Measurements from ENCODE around the gene FOXO3.

FOXO3 gene

GRCh38 chr6:108594151-108594550, 33.4 kb downstream of the FOXO3 start:
- no peak for DNase-seq (ENCODE audit: low read depth in 2 of 2, low spot score in 1 of 2)

- no peak for DNase-seq (ENCODE audit: low read depth in 2 of 2, low spot score in 1 of 2)
Measured at GRCh38 chr6:108594640-108595039, 33.9 kb downstream of the FOXO3 start.

GRCh38 chr6:108596956-108597355, 36.2 kb downstream of the FOXO3 start:
- DNase-seq (ENCODE audit: low read depth in 2 of 2, low spot score in 1 of 2): no peak

- no peak for DNase-seq (ENCODE audit: low read depth in 2 of 2, low spot score in 1 of 2)
Measured at GRCh38 chr6:108597572-108598304, 37.0 kb downstream of the FOXO3 start.

GRCh38 chr6:108598305-108598863, 37.7 kb downstream of the FOXO3 start:
- DNase-seq (ENCODE audit: low read depth in 2 of 2, low spot score in 1 of 2): no peak

- DNase-seq (ENCODE audit: low read depth in 2 of 2, low spot score in 1 of 2): no peak
Measured at GRCh38 chr6:108604156-108604555, 43.4 kb downstream of the FOXO3 start.

DNA sequence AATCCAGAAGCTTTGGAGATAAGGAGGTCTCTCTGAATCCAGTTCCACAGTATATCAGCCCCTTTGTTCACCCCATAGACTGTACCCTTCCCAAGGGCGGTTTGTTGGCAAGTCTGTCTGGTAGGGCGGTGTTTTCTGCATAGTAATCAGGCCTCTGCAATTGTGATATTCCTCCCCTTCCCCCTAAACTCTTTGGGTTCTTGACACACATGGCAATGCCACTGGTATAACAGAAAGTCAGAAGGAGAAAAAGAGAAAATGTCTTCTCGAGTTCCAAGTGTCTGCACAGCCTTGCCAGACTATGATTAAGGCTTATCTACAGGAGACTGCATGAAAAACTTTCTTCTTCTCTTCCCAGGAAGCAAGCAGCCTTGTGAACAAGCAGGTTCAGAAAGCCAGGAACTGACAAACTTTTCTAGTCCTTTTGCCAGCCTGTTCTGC, 45.6 kb downstream of the FOXO3 start:
- no peak for DNase-seq (ENCODE audit: low read depth in 2 of 2, low spot score in 1 of 2)

- DNase-seq (ENCODE audit: low read depth in 2 of 2, low spot score in 1 of 2): no peak
Measured at GRCh38 chr6:108608453-108609275, 47.9 kb downstream of the FOXO3 start.

- DNase-seq (ENCODE audit: low read depth in 2 of 2, low spot score in 1 of 2): no peak
Measured at GRCh38 chr6:108609276-108609769, 48.6 kb downstream of the FOXO3 start.

GRCh38 chr6:108610270-108610839, 49.6 kb downstream of the FOXO3 start:
- DNase-seq (ENCODE audit: low read depth in 2 of 2, low spot score in 1 of 2): no peak

DNA sequence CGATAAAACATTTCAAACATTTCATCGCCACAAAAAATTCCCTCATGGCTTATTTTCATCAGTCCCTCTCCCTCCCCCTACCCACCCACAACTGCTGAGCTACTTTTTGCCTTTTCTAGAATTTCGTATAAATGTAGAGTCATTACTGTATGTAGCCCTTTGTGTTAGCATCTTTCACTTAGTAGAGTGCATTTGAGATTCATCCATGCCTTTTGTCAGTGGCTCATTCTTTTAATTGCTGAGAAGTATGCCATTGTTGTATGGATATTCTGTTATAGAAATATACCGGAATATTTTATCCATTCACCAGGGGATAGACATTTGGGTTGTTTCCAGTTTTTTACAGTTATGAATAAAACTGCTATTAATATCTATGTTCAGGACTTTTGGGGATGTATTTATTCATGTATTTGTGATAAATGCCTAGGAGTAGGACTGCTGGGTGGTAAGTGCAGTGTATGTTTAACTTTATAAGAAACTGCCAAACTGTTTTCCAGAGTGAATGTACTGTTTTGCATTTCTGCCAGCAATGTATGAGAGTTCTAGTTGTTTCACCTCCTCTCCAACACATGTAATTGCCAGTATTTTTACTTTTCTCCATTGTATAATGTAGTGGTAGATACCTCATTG, 50.4 kb downstream of the FOXO3 start:
- DNase-seq (ENCODE audit: low read depth in 2 of 2, low spot score in 1 of 2): no peak

DNA sequence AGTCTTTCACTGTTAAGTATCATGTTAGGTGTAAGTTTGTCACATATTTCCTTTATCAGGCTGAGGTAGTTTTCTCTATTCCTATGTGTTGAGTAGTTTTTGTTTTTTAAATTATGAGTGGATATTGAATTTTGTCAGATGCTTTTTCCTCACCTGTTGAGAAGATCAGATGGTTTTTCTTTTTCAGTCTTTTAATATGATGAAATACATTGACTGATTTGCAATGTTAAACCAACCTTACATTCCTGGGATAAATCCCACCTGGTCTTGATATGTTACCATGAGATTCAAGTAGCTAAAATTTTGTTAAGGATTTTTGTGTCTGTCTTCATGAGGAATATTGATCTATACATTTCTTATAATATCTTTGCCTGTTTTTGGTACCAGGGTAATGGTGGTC, 52.1 kb downstream of the FOXO3 start:
- no peak for DNase-seq (ENCODE audit: low read depth in 2 of 2, low spot score in 1 of 2)

DNA sequence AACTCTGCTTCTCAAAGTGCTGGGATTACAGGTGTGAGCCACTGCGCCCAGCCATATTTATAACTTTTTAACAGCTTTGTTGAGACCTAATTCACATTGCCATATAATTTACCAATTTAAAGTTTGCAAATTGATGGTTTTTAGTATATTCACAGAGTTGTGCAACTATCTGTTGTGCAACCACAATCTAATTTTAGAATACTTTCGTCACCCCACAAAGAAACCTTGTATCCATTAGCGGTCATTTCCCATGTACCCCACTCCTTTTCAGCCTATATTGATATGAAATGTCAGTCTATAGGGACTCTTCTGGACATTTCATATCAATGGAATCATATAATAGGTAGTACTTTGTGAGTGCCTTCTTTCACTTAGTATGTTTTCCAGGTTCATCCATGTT, 55.8 kb downstream of the FOXO3 start:
- no peak for DNase-seq (ENCODE audit: low read depth in 2 of 2, low spot score in 1 of 2)

GRCh38 chr6:108616973-108617372, 56.3 kb downstream of the FOXO3 start:
- DNase-seq (ENCODE audit: low read depth in 2 of 2, low spot score in 1 of 2): no peak

DNA sequence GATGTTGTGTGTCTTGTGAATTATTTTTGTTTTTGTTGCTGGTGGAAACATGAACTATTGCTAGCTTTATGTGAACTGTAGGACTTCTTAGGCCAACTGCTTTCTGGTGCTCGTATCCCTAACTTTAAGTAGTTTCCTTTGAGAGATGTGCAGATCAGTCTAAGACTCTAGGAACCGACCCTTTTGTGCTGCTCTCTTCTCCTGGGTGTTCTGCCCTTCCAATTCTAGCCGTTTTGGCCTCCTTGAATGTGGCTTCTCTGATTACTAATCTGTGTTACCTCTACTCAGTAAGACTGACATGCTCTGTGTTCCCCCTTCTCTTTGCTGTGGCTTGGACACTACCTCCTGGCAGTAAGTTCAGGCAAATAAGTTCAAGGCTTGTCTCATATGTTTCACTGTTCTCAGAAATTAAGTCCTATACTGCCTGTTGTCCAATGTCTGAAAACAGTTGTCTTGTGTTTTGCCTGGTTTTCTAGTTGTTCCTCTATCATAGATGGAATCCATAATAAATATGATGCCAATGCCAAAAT, 58.0 kb downstream of the FOXO3 start:
- no peak for DNase-seq (ENCODE audit: low read depth in 2 of 2, low spot score in 1 of 2)

DNA sequence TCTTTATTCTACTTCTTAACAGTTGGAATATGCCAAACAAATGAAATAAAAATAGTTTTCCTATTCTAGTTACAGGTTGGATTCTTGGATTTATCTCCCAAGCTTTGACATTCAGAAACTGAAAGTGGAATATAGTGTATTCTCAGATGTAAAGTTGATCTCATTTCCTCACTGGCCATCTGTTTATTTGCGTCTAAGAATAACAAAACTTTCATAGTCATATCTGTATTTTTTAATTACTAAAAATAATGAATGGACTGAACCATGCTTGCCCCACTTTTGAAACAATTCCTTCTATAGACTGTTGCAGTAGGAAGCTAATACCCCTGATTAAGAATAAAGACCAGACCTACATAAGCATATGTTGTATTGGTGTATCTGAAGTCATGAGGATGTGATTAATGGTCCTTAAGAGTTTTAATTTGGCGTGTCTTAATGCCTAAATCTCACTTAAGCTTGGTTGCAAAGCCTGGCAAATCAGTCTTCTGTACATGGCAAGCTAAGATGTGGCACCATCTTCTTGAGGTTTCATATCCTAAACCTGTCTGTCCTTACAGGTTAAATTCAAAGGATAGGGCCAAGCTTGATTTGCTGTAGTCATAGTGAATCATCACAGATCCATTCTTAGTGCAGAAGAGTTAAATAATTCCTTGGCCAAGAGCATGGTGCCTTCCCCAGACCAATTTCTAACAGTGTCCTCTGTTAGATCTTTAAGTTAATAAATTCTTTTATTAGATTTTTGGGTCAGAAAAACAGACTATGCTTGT, 58.9 kb downstream of the FOXO3 start:
- no peak for DNase-seq (ENCODE audit: low read depth in 2 of 2, low spot score in 1 of 2)

- no peak for DNase-seq (ENCODE audit: low read depth in 2 of 2, low spot score in 1 of 2)
Measured at GRCh38 chr6:108621117-108621516, 60.4 kb downstream of the FOXO3 start.

GRCh38 chr6:108622641-108623298, 62.1 kb downstream of the FOXO3 start:
- DNase-seq (ENCODE audit: low read depth in 2 of 2, low spot score in 1 of 2): no peak

DNA sequence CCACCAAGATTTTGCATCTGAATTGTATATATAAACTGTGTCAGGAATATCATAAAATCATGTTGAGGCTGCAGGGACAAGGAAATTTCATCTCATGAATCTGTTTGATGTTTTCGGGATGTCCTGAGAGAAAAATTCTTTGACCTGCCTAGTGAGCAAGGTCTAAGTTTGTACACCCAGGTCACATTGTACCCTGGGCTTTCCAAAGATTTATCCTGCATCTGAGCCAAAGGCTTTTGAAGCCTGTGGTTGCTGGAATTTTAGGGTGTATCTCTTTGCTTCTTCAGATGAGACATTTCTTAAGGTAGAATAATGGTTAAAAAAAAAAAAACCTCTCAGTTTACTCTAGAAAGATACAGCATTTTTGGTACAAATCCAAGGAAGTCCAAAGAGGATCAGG, 63.3 kb downstream of the FOXO3 start:
- no peak for DNase-seq (ENCODE audit: low read depth in 2 of 2, low spot score in 1 of 2)

- DNase-seq (ENCODE audit: low read depth in 2 of 2, low spot score in 1 of 2): no peak
Measured at GRCh38 chr6:108625581-108625980, 64.9 kb downstream of the FOXO3 start.
